Liver (tissue), 9 donors: ENCODE data around the gene SLCO2A1. TPM values are rescaled to one million over a fixed set of nuclear protein-coding genes. Genes with fewer than 3 reads are reported as not detected.
A peak's percentile ranks its signal among the peaks of the same experiment; 100 is the strongest.

Source experiments
- DNase-seq: peaks from one replicate; pipeline ENCODE4 v3.0.0-alpha.2; 2017; ENCODE audit warnings: low spot score
- H3K27ac ChIP-seq, 2 donors: one replicate each; pipeline ENCODE4 v1.7.0; 2013; ENCODE audit warnings: inconsistent platforms in 2 of 2, low read length in 2 of 2, control low read depth in 1 of 2, low read depth in 1 of 2, mild to moderate bottlenecking in 1 of 2
- H3K27me3 ChIP-seq, 4 donors: one replicate each; pipeline versions ENCODE4 v1.6.1 to v1.7.0; 2013; ENCODE audit warnings: low read length in 3 of 4, inconsistent platforms in 1 of 4, mild to moderate bottlenecking in 1 of 4, moderate library complexity in 1 of 4; ENCODE audit not compliant: control insufficient read depth in 4 of 4, insufficient read depth in 4 of 4
- H3K36me3 ChIP-seq, 4 donors: one replicate each; pipeline versions ENCODE4 v1.6.1 to v1.7.0; 2013; ENCODE audit warnings: low read length in 3 of 4, mild to moderate bottlenecking in 3 of 4, low read depth in 1 of 4, moderate library complexity in 1 of 4; ENCODE audit not compliant: control insufficient read depth in 4 of 4, insufficient read depth in 3 of 4
- H3K4me1 ChIP-seq, 4 donors: one replicate each; pipeline versions ENCODE4 v1.6.1 to v1.7.0; 2013; ENCODE audit warnings: low read length in 3 of 4, mild to moderate bottlenecking in 3 of 4, moderate library complexity in 1 of 4; ENCODE audit not compliant: control insufficient read depth in 4 of 4, insufficient read depth in 4 of 4
- H3K4me3 ChIP-seq, 3 donors: one replicate each; pipeline versions ENCODE4 v1.6.1 to v1.7.0; 2013; ENCODE audit warnings: low read length in 3 of 3, control low read depth in 1 of 3, low read depth in 1 of 3, mild to moderate bottlenecking in 1 of 3
- H3K9ac ChIP-seq, 2 donors: one replicate each; pipeline ENCODE4 v1.7.0; 2013; ENCODE audit warnings: low read length in 2 of 2, mild to moderate bottlenecking in 2 of 2, moderate library complexity in 2 of 2, control low read depth in 1 of 2, low read depth in 1 of 2
- H3K9me3 ChIP-seq, 4 donors: one replicate each; pipeline versions ENCODE4 v1.6.1 to v1.7.0; 2013; ENCODE audit warnings: low read length in 3 of 4; ENCODE audit not compliant: control insufficient read depth in 4 of 4
- EGR1 ChIP-seq, 2 donors: IDR thresholded peaks; 2 replicates each; pipeline ENCODE4 v1.6.1; 2016 to 2018; ENCODE audit warnings: antibody characterized with exemption in 2 of 2, low read depth in 2 of 2
- FOXA1 ChIP-seq: IDR thresholded peaks from 2 replicates; pipeline ENCODE4 v1.6.1; 2016; ENCODE audit warnings: antibody characterized with exemption
- FOXA2 ChIP-seq: IDR thresholded peaks from 2 replicates; pipeline ENCODE4 v1.6.1; 2016; ENCODE audit warnings: antibody characterized with exemption
- GABPA ChIP-seq, 2 donors: IDR thresholded peaks in 1 of 2; conservative IDR thresholded peaks in 1 of 2; 2 replicates each; pipeline ENCODE4 v1.6.1; 2016; ENCODE audit warnings: antibody characterized with exemption in 2 of 2, mild to moderate bottlenecking in 1 of 2, moderate library complexity in 1 of 2
- HNF4A ChIP-seq, 2 donors: conservative IDR thresholded peaks; 2 replicates each; pipeline ENCODE4 v1.6.1; 2016; ENCODE audit warnings: antibody characterized with exemption in 2 of 2, mild to moderate bottlenecking in 2 of 2
- HNF4G ChIP-seq: IDR thresholded peaks from 2 replicates; pipeline ENCODE4 v1.6.1; 2016; ENCODE audit warnings: antibody characterized with exemption
- JUND ChIP-seq, 2 donors: IDR thresholded peaks; 2 replicates each; pipeline ENCODE4 v1.6.1; 2016; ENCODE audit warnings: antibody characterized with exemption in 2 of 2
- NR2F2 ChIP-seq: IDR thresholded peaks from 2 replicates; pipeline ENCODE4 v1.6.1; 2016; ENCODE audit warnings: antibody characterized with exemption
- RAD21 ChIP-seq, 2 donors: IDR thresholded peaks; 2 replicates each; pipeline ENCODE4 v1.6.1; 2016; ENCODE audit warnings: antibody characterized with exemption in 2 of 2, mild to moderate bottlenecking in 2 of 2
- RXRA ChIP-seq, 2 donors: IDR thresholded peaks; 2 replicates each; pipeline ENCODE4 v1.6.1; 2017 to 2018; ENCODE audit warnings: antibody characterized with exemption in 2 of 2, mild to moderate bottlenecking in 1 of 2
- SP1 ChIP-seq: IDR thresholded peaks from 2 replicates; pipeline ENCODE4 v1.6.1; 2018; ENCODE audit warnings: antibody characterized with exemption, mild to moderate bottlenecking
- TAF1 ChIP-seq: conservative IDR thresholded peaks from 2 replicates; pipeline ENCODE4 v1.6.1; 2016; ENCODE audit warnings: antibody characterized with exemption, mild to moderate bottlenecking
- YY1 ChIP-seq: IDR thresholded peaks from 2 replicates; pipeline ENCODE4 v1.6.1; 2016; ENCODE audit warnings: antibody characterized with exemption, mild to moderate bottlenecking
- WGBS: extraction: QIAGEN DNeasy Blood & Tissue Kit; methylation state at CpG from one replicate; pipeline ENCODE4 v1.1.7; 2013; 5-methylcytosine and 5-hydroxymethylcytosine counted together
- polyA plus RNA-seq, 2 donors: library from polyadenylated mRNA; stranded (reverse) in 1 of 2; unstranded in 1 of 2; fragments of 200-250 nt in 1 of 2; fragments of >200 nt in 1 of 2; fragmentation: Nextera tagmentation in 1 of 2; extraction: Ambion mirVana in 1 of 2; gene quantifications; one replicate each; pipeline versions ENCODE4 v1.2.1 to v1.2.3, GENCODE V29; 2013 to 2015
- total RNA-seq, 2 donors: library from RNA; depleted of rRNA; stranded (reverse); fragments of >200 nt; gene quantifications; one replicate each; pipeline ENCODE4 v1.2.3, GENCODE V29; 2014
- TF ChIP-seq, protein P1 (sequence below): IDR thresholded peaks from 2 replicates; pipeline ENCODE4 v1.6.1; 2016; ENCODE audit warnings: antibody characterized with exemption, mild to moderate bottlenecking
- TF ChIP-seq, protein P2 (sequence below): IDR thresholded peaks from 2 replicates; pipeline ENCODE4 v1.6.1; 2016; ENCODE audit warnings: antibody characterized with exemption
- TF ChIP-seq, protein P3 (sequence below): IDR thresholded peaks from 2 replicates; pipeline ENCODE4 v1.6.1; 2016; ENCODE audit warnings: antibody characterized with exemption
- TF ChIP-seq, protein P4 (sequence below): fragments of 150-350 bp; IDR thresholded peaks from 2 replicates; pipeline ENCODE4 v1.5.1; 2017; ENCODE audit warnings: improper control_type of control experiment, low read depth, low read length; ENCODE audit not compliant: missing input control
- TF ChIP-seq, protein P5 (sequence below): IDR thresholded peaks from 2 replicates; pipeline ENCODE4 v1.6.1; 2016; ENCODE audit warnings: antibody characterized with exemption
- donor health status: healthy.
- donor health status: healthy.
- donor health status: healthy.
- donor health status: healthy.
- donor health status: healthy.

Gene SLCO2A1
- total and polyA plus RNA-seq, 4 donors, result 0.56 to 3.1 (median 2.2) TPM

DNA sequence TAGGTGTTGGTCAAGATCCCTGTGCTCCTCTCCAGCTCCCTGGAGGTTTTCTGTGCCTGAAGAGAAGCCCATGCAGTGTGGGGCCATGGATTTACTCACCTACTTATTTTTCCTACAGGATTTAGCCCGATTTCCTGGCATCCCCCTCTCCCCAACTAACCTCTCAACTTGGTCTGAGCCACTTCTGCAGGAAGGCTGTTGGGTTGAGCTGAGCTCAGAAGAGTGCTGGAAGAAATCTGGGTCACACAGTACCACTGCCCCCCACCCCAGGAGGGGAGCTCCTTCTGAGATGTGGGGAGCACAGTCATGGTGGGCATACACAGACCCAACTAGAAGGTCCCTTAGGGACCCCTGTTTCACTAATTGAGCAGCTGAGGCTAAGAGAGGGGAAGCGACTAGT, 34.4 kb upstream of the SLCO2A1 start:
- Histone ChIP-seq H3K9ac (no peak overlapping the region), H3K9me3 (no peaks in the 10 kb centered on the region), H3K4me1 (peaks cover 0 to 5% (median 2%) of the 10 kb centered on the region in 4 donors), H3K4me3 (no peak overlapping the region), H3K36me3 (no peaks in the 10 kb centered on the region), H3K27me3 (no peaks in the 10 kb centered on the region), H3K27ac (no peak overlapping the region)
- TF ChIP-seq, protein P1, sequence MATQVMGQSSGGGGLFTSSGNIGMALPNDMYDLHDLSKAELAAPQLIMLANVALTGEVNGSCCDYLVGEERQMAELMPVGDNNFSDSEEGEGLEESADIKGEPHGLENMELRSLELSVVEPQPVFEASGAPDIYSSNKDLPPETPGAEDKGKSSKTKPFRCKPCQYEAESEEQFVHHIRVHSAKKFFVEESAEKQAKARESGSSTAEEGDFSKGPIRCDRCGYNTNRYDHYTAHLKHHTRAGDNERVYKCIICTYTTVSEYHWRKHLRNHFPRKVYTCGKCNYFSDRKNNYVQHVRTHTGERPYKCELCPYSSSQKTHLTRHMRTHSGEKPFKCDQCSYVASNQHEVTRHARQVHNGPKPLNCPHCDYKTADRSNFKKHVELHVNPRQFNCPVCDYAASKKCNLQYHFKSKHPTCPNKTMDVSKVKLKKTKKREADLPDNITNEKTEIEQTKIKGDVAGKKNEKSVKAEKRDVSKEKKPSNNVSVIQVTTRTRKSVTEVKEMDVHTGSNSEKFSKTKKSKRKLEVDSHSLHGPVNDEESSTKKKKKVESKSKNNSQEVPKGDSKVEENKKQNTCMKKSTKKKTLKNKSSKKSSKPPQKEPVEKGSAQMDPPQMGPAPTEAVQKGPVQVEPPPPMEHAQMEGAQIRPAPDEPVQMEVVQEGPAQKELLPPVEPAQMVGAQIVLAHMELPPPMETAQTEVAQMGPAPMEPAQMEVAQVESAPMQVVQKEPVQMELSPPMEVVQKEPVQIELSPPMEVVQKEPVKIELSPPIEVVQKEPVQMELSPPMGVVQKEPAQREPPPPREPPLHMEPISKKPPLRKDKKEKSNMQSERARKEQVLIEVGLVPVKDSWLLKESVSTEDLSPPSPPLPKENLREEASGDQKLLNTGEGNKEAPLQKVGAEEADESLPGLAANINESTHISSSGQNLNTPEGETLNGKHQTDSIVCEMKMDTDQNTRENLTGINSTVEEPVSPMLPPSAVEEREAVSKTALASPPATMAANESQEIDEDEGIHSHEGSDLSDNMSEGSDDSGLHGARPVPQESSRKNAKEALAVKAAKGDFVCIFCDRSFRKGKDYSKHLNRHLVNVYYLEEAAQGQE, result no peak
- no peak for TF ChIP-seq RAD21 (IDR thresholded peaks at IDR 0.05)
- no peak for TF ChIP-seq RXRA (IDR thresholded peaks at IDR 0.05)
- TF ChIP-seq TAF1, result no peak
- TF ChIP-seq HNF4A (conservative IDR thresholded peaks at IDR 0.05), result no peak
- TF ChIP-seq, protein P2, sequence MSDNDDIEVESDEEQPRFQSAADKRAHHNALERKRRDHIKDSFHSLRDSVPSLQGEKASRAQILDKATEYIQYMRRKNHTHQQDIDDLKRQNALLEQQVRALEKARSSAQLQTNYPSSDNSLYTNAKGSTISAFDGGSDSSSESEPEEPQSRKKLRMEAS, result no peak
- TF ChIP-seq JUND (IDR thresholded peaks at IDR 0.05), result no peak
- no peak for TF ChIP-seq GABPA (IDR thresholded peaks at IDR 0.05 in 1 of 2, conservative IDR thresholded peaks at IDR 0.05 in 1 of 2)
- no peak for TF ChIP-seq YY1
- TF ChIP-seq, protein P3, sequence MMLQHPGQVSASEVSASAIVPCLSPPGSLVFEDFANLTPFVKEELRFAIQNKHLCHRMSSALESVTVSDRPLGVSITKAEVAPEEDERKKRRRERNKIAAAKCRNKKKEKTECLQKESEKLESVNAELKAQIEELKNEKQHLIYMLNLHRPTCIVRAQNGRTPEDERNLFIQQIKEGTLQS, result no peak
- no peak for TF ChIP-seq FOXA1
- WGBS, result 84% methylated on average over 2 of the region's 2 CpGs
- DNase-seq, result peak; percentile 24

DNA sequence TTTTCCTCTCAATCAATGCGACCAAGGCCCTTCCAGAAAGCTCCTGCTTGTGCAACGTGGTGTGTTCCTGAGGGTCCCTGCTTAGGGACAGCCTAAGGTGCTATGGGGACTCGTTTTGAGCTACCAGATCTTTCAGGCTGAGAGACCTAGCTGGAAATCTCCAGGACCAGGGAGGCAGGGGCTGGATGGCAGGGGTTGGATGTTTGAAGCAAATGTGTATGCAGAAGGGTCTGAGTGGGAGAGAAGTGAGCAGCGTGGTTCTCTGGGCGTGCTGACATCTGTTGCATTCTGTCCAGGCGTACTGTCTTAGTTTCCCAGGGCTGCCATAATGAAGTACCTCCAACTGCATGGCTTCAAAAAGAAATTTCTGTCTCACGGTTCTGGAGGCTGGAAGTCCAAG, 31.7 kb upstream of the SLCO2A1 start:
- H3K36me3 ChIP-seq, result no peaks in the 10 kb centered on the region
- H3K4me3 ChIP-seq, result no peak overlapping the region
- no peaks in the 10 kb centered on the region for H3K27me3 ChIP-seq
- peaks cover 0 to 5% (median 2%) of the 10 kb centered on the region in 4 donors for H3K4me1 ChIP-seq
- H3K9me3 ChIP-seq, result no peaks in the 10 kb centered on the region
- 82% methylated on average over 7 of the region's 7 CpGs for WGBS
- DNase-seq, result no peak
- no peak for TF ChIP-seq YY1
- no peak for TF ChIP-seq FOXA1
- TF ChIP-seq, protein P4, sequence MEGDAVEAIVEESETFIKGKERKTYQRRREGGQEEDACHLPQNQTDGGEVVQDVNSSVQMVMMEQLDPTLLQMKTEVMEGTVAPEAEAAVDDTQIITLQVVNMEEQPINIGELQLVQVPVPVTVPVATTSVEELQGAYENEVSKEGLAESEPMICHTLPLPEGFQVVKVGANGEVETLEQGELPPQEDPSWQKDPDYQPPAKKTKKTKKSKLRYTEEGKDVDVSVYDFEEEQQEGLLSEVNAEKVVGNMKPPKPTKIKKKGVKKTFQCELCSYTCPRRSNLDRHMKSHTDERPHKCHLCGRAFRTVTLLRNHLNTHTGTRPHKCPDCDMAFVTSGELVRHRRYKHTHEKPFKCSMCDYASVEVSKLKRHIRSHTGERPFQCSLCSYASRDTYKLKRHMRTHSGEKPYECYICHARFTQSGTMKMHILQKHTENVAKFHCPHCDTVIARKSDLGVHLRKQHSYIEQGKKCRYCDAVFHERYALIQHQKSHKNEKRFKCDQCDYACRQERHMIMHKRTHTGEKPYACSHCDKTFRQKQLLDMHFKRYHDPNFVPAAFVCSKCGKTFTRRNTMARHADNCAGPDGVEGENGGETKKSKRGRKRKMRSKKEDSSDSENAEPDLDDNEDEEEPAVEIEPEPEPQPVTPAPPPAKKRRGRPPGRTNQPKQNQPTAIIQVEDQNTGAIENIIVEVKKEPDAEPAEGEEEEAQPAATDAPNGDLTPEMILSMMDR, result no peak
- TF ChIP-seq, protein P1, result no peak
- TF ChIP-seq, protein P5, sequence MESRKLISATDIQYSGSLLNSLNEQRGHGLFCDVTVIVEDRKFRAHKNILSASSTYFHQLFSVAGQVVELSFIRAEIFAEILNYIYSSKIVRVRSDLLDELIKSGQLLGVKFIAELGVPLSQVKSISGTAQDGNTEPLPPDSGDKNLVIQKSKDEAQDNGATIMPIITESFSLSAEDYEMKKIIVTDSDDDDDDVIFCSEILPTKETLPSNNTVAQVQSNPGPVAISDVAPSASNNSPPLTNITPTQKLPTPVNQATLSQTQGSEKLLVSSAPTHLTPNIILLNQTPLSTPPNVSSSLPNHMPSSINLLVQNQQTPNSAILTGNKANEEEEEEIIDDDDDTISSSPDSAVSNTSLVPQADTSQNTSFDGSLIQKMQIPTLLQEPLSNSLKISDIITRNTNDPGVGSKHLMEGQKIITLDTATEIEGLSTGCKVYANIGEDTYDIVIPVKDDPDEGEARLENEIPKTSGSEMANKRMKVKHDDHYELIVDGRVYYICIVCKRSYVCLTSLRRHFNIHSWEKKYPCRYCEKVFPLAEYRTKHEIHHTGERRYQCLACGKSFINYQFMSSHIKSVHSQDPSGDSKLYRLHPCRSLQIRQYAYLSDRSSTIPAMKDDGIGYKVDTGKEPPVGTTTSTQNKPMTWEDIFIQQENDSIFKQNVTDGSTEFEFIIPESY, result no peak
- TF ChIP-seq, protein P3, result no peak
- no peak for TF ChIP-seq RXRA (IDR thresholded peaks at IDR 0.05)
- no peak for TF ChIP-seq GABPA (IDR thresholded peaks at IDR 0.05 in 1 of 2, conservative IDR thresholded peaks at IDR 0.05 in 1 of 2)
- TF ChIP-seq HNF4G, result no peak
- no peak for TF ChIP-seq SP1
- no peak for TF ChIP-seq NR2F2
- TF ChIP-seq EGR1 (IDR thresholded peaks at IDR 0.05; ENCODE audit: low read depth in 2 of 2), result no peak
- TF ChIP-seq JUND (IDR thresholded peaks at IDR 0.05), result no peak
- TF ChIP-seq, protein P2, result no peak
- no peak for TF ChIP-seq TAF1
- TF ChIP-seq HNF4A (conservative IDR thresholded peaks at IDR 0.05), result no peak
- TF ChIP-seq RAD21 (IDR thresholded peaks at IDR 0.05), result no peak
- TF ChIP-seq FOXA2, result no peak
- no peak overlapping the region for H3K27ac ChIP-seq
- no peak overlapping the region for H3K9ac ChIP-seq
